GM19043 (cell line): ENCODE data around the gene MZB1.
"Not testable (repeated sequence)": the region's sequence is repeated elsewhere in the genome, so short reads cannot be mapped to it uniquely, and the experiment has no call there.

ENCODE experiments used
- ATAC-seq: cut with Tn5 transposase; IDR thresholded peaks from one replicate; pipeline ENCODE4 v1.9.1; 2021; ENCODE audit warnings: low read depth; ENCODE audit not compliant: unreplicated experiment

The MZB1 gene

GRCh38 chr5:139410993-139411828 lies 21.5 kb upstream of the MZB1 start:
- ATAC-seq: no peak

- no peak for ATAC-seq
Observed at GRCh38 chr5:139410121-139410992, 20.6 kb upstream of the MZB1 start.

- not testable (repeated sequence) for ATAC-seq
Observed at GRCh38 chr5:139409116-139409515, 19.4 kb upstream of the MZB1 start.

GRCh38 chr5:139408191-139408590 lies 18.5 kb upstream of the MZB1 start:
- no peak for ATAC-seq

- ATAC-seq: no peak
Observed at GRCh38 chr5:139407517-139407916, 17.8 kb upstream of the MZB1 start.

DNA sequence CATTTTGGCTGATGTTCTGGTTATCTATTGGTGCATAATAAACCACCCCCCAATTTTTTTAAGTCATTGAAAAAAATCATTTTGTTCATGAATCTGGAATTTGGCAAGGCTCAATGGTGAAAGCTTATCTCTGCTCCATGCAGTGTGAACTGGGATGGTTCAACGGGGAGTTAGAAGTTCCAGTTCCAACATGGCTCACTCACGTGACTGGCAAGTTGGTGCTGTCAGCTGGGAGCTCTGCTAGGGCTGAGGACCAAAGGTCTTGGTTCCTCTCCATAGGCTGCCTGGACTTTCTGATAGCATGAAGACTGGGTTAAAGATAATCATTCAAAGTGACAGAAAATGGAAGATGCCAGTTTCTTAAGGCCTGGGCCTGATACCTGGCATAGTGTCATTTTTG lies 17.2 kb upstream of the MZB1 start:
- no peak for ATAC-seq

DNA sequence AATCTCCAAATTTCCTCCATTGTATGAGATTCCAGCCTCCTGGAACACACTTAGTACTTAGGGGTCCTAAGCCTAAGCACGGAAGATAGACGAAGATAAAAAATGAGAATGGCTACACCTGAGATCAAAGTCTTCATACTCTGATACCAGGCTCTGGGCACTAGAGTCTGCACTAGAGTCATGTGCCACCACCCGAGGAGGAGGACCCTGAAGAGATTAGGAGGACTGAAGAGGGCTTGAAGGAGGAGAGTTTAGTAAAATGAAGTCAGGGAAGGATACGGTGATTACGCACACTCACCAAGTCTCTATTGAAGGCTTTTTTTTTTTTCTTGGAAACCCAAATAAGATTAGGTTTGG lies 14.7 kb upstream of the MZB1 start:
- no peak for ATAC-seq

- peak; percentile 79 for ATAC-seq
Observed at GRCh38 chr5:139403787-139404483, 14.2 kb upstream of the MZB1 start, which contains the start of gene SPATA24. TSS of gene SPATA24 (minus strand) at chr5:139404089. CDS start at chr5:139404060, 29 bp downstream.

GRCh38 chr5:139403418-139403786 lies 13.7 kb upstream of the MZB1 start:
- no peak for ATAC-seq

GRCh38 chr5:139402561-139403158 lies 12.9 kb upstream of the MZB1 start:
- ATAC-seq: no peak

- no peak for ATAC-seq
Observed at GRCh38 chr5:139401546-139401945, 11.8 kb upstream of the MZB1 start.

DNA sequence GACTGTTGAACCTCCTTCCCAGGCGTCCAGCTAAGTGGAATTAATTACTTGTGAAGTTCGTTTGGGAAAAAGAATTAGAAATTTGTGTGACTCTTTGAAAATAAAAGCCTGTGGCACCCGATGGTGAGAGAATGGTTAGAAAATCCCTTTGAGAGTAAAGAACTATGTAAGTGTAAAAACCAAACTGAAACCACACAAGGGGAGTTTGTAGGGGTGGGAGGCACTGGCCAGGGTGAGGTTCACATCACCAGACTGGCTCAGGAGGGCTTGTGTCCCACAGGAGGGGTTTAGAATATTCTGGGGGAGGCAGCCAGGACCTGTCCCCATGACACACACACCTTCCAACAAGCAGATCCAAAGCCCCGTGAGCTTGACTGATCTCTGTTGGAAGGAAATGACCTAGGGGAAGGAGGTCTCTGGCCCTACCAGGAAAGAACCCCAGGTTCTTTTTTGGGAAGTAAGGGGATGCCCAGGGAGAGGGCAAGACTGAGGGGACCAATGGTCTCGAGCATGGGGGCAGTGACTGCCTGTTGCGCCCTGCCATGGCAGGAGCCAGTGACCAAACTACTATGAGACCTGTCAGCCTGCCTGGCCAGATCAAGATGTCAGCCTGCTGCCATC lies 9.9 kb upstream of the MZB1 start:
- peak; percentile 24 for ATAC-seq

- no peak for ATAC-seq
Observed at GRCh38 chr5:139397921-139398320, 8.2 kb upstream of the MZB1 start.

DNA sequence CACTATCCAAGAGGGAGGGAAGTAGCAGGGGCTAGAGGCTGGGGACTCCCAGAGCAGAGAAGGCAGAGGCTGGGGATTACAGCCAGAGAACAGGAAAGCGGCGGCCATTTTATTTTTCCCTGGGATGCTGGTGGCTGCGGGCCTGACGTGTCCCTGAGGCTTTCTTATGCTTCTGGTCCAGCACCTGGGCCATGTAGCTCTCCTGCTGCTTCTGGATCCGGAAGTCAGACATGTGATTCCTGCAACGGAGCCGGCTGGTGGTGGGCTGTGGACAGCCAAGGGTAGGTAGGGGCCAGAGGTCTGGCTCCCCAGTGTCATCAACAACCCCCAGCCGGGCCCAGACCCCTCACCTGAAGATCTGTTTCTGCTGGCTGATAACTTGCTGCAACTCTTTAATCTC lies 7.0 kb upstream of the MZB1 start:
- ATAC-seq: no peak

GRCh38 chr5:139395844-139396640 lies 6.3 kb upstream of the MZB1 start:
- ATAC-seq: no peak

- no peak for ATAC-seq
Observed at GRCh38 chr5:139394654-139395566, 5.2 kb upstream of the MZB1 start, which contains the start of gene PROB1. TSS of gene PROB1 (minus strand) at chr5:139395104. CDS start at chr5:139395081, 23 bp downstream.

GRCh38 chr5:139394123-139394653 lies 4.5 kb upstream of the MZB1 start:
- ATAC-seq: no peak

- no peak for ATAC-seq
Observed at GRCh38 chr5:139393497-139394122, 3.9 kb upstream of the MZB1 start.
